ENCODE results near the gene PAX3. TPM values are rescaled to one million over a fixed set of nuclear protein-coding genes. Genes with fewer than 3 reads are reported as not detected.

PAX3 gene
- total RNA-seq, 1 experiment from 2014 or later: not detected

- no peak for ATAC-seq
- Histone ChIP-seq H4K20me1 (ENCODE audit: low read length) (no peaks in the 10 kb centered on the region), H3K4me2 (ENCODE audit: low read length) (no peak overlapping the region), H3K9me2 (replicated peaks; ENCODE audit: low read length) (no peaks in the 10 kb centered on the region), H3K36me3 (ENCODE audit: low read depth, low read length) (no peaks in the 10 kb centered on the region), H3K4me3 (ENCODE audit: low read length) (no peak overlapping the region), H2AFZ (ENCODE audit: low read length) (no peak overlapping the region), H3K4me1 (ENCODE audit: insufficient read depth, low read length) (no peaks in the 10 kb centered on the region), H3K9me3 (ENCODE audit: low read length) (no peaks in the 10 kb centered on the region), H3K27me3 (ENCODE audit: low read length) (peaks cover 58% of the 10 kb centered on the region), H3K27ac (ENCODE audit: low read length) (no peak overlapping the region), H3F3A (ENCODE audit: low read length, unreplicated experiment) (no peaks in the 10 kb centered on the region), H3K9ac (ENCODE audit: low read length) (no peak overlapping the region), H3K79me2 (ENCODE audit: low read length) (no peaks in the 10 kb centered on the region)
- CTCF ChIA-PET: no interaction called here
- POLR2A ChIA-PET (ENCODE audit: unreplicated experiment): no interaction called here
- TF ChIP-seq EZH2phosphoT487 (IDR thresholded peaks at IDR 0.05; ENCODE audit: borderline replicate concordance, low read length) (no peak), EZH2 (IDR thresholded peaks at IDR 0.05; ENCODE audit: low read length, unreplicated experiment) (no peak)
- TF ChIP-seq, protein P1, sequence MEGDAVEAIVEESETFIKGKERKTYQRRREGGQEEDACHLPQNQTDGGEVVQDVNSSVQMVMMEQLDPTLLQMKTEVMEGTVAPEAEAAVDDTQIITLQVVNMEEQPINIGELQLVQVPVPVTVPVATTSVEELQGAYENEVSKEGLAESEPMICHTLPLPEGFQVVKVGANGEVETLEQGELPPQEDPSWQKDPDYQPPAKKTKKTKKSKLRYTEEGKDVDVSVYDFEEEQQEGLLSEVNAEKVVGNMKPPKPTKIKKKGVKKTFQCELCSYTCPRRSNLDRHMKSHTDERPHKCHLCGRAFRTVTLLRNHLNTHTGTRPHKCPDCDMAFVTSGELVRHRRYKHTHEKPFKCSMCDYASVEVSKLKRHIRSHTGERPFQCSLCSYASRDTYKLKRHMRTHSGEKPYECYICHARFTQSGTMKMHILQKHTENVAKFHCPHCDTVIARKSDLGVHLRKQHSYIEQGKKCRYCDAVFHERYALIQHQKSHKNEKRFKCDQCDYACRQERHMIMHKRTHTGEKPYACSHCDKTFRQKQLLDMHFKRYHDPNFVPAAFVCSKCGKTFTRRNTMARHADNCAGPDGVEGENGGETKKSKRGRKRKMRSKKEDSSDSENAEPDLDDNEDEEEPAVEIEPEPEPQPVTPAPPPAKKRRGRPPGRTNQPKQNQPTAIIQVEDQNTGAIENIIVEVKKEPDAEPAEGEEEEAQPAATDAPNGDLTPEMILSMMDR (conservative IDR thresholded peaks at IDR 0.05; ENCODE audit: low read depth, low read length): no peak
- DNase-seq: no peak
- BruUV-seq (replicated peaks): no TSS peak
- intact Hi-C loops (cut with micrococcal nuclease): no loop called here
These were observed 121.9 kb downstream of the PAX3 start for GRCh38 chr2:222176890-222177289.

GRCh38 chr2:222174450-222174849, 124.3 kb downstream of the PAX3 start:
- ChIA-PET POLR2A (ENCODE audit: unreplicated experiment) (no interaction called here), CTCF (no interaction called here)
- intact Hi-C loops (cut with micrococcal nuclease): no loop called here
- Histone ChIP-seq H3K9me2 (replicated peaks; ENCODE audit: low read length) (no peaks in the 10 kb centered on the region), H3K9me3 (ENCODE audit: low read length) (no peaks in the 10 kb centered on the region), H3K27ac (ENCODE audit: low read length) (no peak overlapping the region), H3K36me3 (ENCODE audit: low read depth, low read length) (no peaks in the 10 kb centered on the region), H2AFZ (ENCODE audit: low read length) (no peak overlapping the region), H3F3A (ENCODE audit: low read length, unreplicated experiment) (no peaks in the 10 kb centered on the region), H3K4me1 (ENCODE audit: insufficient read depth, low read length) (no peaks in the 10 kb centered on the region), H3K9ac (ENCODE audit: low read length) (no peak overlapping the region), H3K4me2 (ENCODE audit: low read length) (no peak overlapping the region), H3K4me3 (ENCODE audit: low read length) (no peak overlapping the region), H4K20me1 (ENCODE audit: low read length) (no peaks in the 10 kb centered on the region), H3K79me2 (ENCODE audit: low read length) (no peaks in the 10 kb centered on the region), H3K27me3 (ENCODE audit: low read length) (peaks cover 58% of the 10 kb centered on the region)
- TF ChIP-seq, protein P1 (conservative IDR thresholded peaks at IDR 0.05; ENCODE audit: low read depth, low read length): no peak
- TF ChIP-seq EZH2phosphoT487 (IDR thresholded peaks at IDR 0.05; ENCODE audit: borderline replicate concordance, low read length) (no peak), EZH2 (IDR thresholded peaks at IDR 0.05; ENCODE audit: low read length, unreplicated experiment) (no peak)
- no TSS peak for BruUV-seq (replicated peaks)
- DNase-seq: no peak
- ATAC-seq: no peak

- no peak overlapping the region for H3K9ac ChIP-seq (ENCODE audit: low read length)
- no peak overlapping the region for H3K4me3 ChIP-seq (ENCODE audit: low read length)
- no peaks in the 10 kb centered on the region for H4K20me1 ChIP-seq (ENCODE audit: low read length)
- ChIA-PET POLR2A (ENCODE audit: unreplicated experiment) (no interaction called here), CTCF (no interaction called here)
- no peaks in the 10 kb centered on the region for H3K9me2 ChIP-seq (replicated peaks; ENCODE audit: low read length)
- no peaks in the 10 kb centered on the region for H3K79me2 ChIP-seq (ENCODE audit: low read length)
- no peaks in the 10 kb centered on the region for H3K36me3 ChIP-seq (ENCODE audit: low read depth, low read length)
- no peak overlapping the region for H3K27ac ChIP-seq (ENCODE audit: low read length)
- intact Hi-C loops (cut with micrococcal nuclease): no loop called here
- H3K4me2 ChIP-seq (ENCODE audit: low read length): no peak overlapping the region
- H3F3A ChIP-seq (ENCODE audit: low read length, unreplicated experiment): no peaks in the 10 kb centered on the region
- TF ChIP-seq, protein P1 (conservative IDR thresholded peaks at IDR 0.05; ENCODE audit: low read depth, low read length): no peak
- TF ChIP-seq EZH2phosphoT487 (IDR thresholded peaks at IDR 0.05; ENCODE audit: borderline replicate concordance, low read length) (no peak), EZH2 (IDR thresholded peaks at IDR 0.05; ENCODE audit: low read length, unreplicated experiment) (no peak)
- no peaks in the 10 kb centered on the region for H3K9me3 ChIP-seq (ENCODE audit: low read length)
- peaks cover 48% of the 10 kb centered on the region for H3K27me3 ChIP-seq (ENCODE audit: low read length)
- ATAC-seq (no peak), DNase-seq (no peak)
- BruUV-seq (replicated peaks): no TSS peak
- H2AFZ ChIP-seq (ENCODE audit: low read length): no peak overlapping the region
- no peaks in the 10 kb centered on the region for H3K4me1 ChIP-seq (ENCODE audit: insufficient read depth, low read length)
These were observed 129.5 kb downstream of the PAX3 start for GRCh38 chr2:222169346-222169745.
